HG02610 (cell line): ENCODE data around the gene PDE4D.
"Not testable (repeated sequence)": the region's sequence is repeated elsewhere in the genome, so short reads cannot be mapped to it uniquely, and the experiment has no call there.

Source experiments
- ATAC-seq: cut with Tn5 transposase; IDR thresholded peaks from one replicate; pipeline ENCODE4 v1.9.1; 2021; ENCODE audit warnings: mild to moderate bottlenecking, moderate library complexity; ENCODE audit not compliant: unreplicated experiment

The PDE4D gene

GRCh38 chr5:59618644-59619043 lies 274.9 kb downstream of the PDE4D start:
- no peak for ATAC-seq

- no peak for ATAC-seq
Observed at GRCh38 chr5:59617186-59617771, 276.2 kb downstream of the PDE4D start.

- ATAC-seq = no peak
Observed at GRCh38 chr5:59616413-59616812, 277.1 kb downstream of the PDE4D start.

GRCh38 chr5:59615272-59615671 lies 278.3 kb downstream of the PDE4D start:
- no peak for ATAC-seq

GRCh38 chr5:59609501-59610265 lies 283.8 kb downstream of the PDE4D start:
- ATAC-seq = peak; percentile 47

- ATAC-seq = peak; percentile 50
Observed at GRCh38 chr5:59608745-59609144, 284.8 kb downstream of the PDE4D start.

GRCh38 chr5:59607138-59607765 lies 286.3 kb downstream of the PDE4D start:
- no peak for ATAC-seq

- ATAC-seq = no peak
Observed at GRCh38 chr5:59605915-59606314, 287.6 kb downstream of the PDE4D start.

GRCh38 chr5:59604111-59604510 lies 289.4 kb downstream of the PDE4D start:
- ATAC-seq = no peak

- no peak for ATAC-seq
Observed at GRCh38 chr5:59600998-59601397, 292.5 kb downstream of the PDE4D start.

GRCh38 chr5:59600153-59600552 lies 293.4 kb downstream of the PDE4D start:
- no peak for ATAC-seq

- no peak for ATAC-seq
Observed at GRCh38 chr5:59599729-59600128, 293.8 kb downstream of the PDE4D start.

GRCh38 chr5:59598547-59598874 lies 295.0 kb downstream of the PDE4D start:
- no peak for ATAC-seq

GRCh38 chr5:59597690-59598546 lies 295.6 kb downstream of the PDE4D start:
- ATAC-seq = no peak

GRCh38 chr5:59596586-59597350 lies 296.8 kb downstream of the PDE4D start:
- ATAC-seq = no peak

GRCh38 chr5:59594118-59594517 lies 299.4 kb downstream of the PDE4D start:
- not testable (repeated sequence) for ATAC-seq

GRCh38 chr5:59593439-59594007 lies 300.0 kb downstream of the PDE4D start:
- no peak for ATAC-seq

GRCh38 chr5:59592101-59592500 lies 301.4 kb downstream of the PDE4D start:
- ATAC-seq = no peak

- peak; percentile 87 for ATAC-seq
Observed at GRCh38 chr5:59591162-59591561, 302.4 kb downstream of the PDE4D start.

- no peak for ATAC-seq
Observed at GRCh38 chr5:59588922-59589321, 304.6 kb downstream of the PDE4D start.
